Prostate gland (tissue), 2 donors: Measurements from ENCODE around the gene HDAC4.
A peak's percentile ranks its signal among the peaks of the same experiment; 100 is the strongest.

Experiments
- POLR2A ChIP-seq: fragments of 450-650 bp; IDR thresholded peaks from one replicate; pipeline ENCODE4 v1.6.1; 2016; ENCODE audit warnings: antibody characterized with exemption, mild to moderate bottlenecking
- POLR2AphosphoS5 ChIP-seq: sonication (generic); formaldehyde crosslinking; IDR thresholded peaks from one replicate; pipeline ENCODE4 v1.6.1; 2017; ENCODE audit warnings: antibody characterized with exemption
- TF ChIP-seq, protein P1 (sequence below), 4 experiments: fragments of 200-600 bp in 2 of 4; fragments of 450-650 bp in 2 of 4; sonication (generic) in 2 of 4; IDR thresholded peaks; 1 replicate in 3 of 4; 2 replicates in 1 of 4; pipeline ENCODE4 v1.5.1; 2016 to 2019; ENCODE audit warnings: antibody characterized with exemption in 4 of 4, mild to moderate bottlenecking in 2 of 4, moderate library complexity in 2 of 4

DNA sequence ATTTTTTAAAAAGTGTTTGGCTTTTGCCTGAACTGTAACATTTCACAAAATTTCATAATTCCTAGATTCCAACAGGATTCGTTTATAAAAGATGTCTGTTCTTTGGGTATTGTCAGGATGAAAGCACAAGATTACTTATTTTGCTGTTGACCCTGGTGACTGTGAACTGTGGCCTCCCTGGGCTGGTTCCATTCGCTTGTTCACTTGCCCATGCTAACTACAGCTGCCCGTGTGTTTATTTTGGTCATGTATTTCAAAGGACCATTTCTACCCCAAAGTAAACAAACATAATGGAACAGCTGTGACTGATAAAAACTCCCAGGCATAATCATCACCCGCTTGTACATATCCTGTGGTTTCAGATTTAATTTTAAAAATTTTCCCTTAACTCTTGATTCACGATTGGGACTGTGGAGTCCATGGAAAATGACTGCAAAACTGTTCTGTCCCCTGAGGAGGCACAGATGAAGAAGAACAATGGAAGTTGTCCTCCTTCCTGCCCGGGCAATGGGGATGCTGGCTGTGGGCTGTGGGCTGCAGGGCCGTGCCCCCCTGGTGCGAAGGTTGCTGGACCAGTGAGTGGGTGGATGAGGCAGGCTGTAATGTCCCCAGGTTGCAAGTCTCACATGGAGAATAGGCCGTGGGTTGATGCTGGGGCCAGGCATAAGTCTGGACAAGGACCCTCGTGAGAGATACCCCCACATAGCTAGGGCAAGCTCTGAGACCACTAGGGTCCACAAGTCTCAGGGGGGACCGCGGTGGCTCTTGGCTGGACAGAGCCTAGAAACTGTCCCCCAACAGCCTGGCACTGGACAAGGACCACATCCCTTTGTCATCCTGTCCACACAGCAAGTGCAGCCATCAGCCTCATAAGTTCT, 28.9 kb upstream of the HDAC4 start:
- TF ChIP-seq, protein P1, sequence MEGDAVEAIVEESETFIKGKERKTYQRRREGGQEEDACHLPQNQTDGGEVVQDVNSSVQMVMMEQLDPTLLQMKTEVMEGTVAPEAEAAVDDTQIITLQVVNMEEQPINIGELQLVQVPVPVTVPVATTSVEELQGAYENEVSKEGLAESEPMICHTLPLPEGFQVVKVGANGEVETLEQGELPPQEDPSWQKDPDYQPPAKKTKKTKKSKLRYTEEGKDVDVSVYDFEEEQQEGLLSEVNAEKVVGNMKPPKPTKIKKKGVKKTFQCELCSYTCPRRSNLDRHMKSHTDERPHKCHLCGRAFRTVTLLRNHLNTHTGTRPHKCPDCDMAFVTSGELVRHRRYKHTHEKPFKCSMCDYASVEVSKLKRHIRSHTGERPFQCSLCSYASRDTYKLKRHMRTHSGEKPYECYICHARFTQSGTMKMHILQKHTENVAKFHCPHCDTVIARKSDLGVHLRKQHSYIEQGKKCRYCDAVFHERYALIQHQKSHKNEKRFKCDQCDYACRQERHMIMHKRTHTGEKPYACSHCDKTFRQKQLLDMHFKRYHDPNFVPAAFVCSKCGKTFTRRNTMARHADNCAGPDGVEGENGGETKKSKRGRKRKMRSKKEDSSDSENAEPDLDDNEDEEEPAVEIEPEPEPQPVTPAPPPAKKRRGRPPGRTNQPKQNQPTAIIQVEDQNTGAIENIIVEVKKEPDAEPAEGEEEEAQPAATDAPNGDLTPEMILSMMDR (IDR thresholded peaks at IDR 0.05), result no peak
- TF ChIP-seq POLR2AphosphoS5 (peak; percentile 33), POLR2A (no peak)
